Colonic mucosa (tissue), 4 donors: ENCODE data around the gene GSTT2B. TPM values are rescaled to one million over a fixed set of nuclear protein-coding genes. Genes with fewer than 3 reads are reported as not detected.
"Not testable (repeated sequence)": the region's sequence is repeated elsewhere in the genome, so short reads cannot be mapped to it uniquely, and the experiment has no call there.

Experiments
- DNase-seq: peaks from one replicate; pipeline ENCODE4 v3.0.0-alpha.2; 2020
- H3K27ac ChIP-seq: fragments of 200-600 bp; one replicate; pipeline ENCODE4 v1.8.0; 2021
- H3K27me3 ChIP-seq: fragments of 200-600 bp; one replicate; pipeline ENCODE4 v1.8.0; 2021
- H3K36me3 ChIP-seq: fragments of 200-600 bp; one replicate; pipeline ENCODE4 v1.8.0; 2021
- H3K4me1 ChIP-seq: fragments of 200-600 bp; one replicate; pipeline ENCODE4 v1.8.0; 2021; ENCODE audit warnings: mild to moderate bottlenecking
- H3K4me3 ChIP-seq: fragments of 200-600 bp; one replicate; pipeline ENCODE4 v1.8.0; 2021
- H3K9ac ChIP-seq, 2 donors: one replicate each; pipeline ENCODE4 v1.7.0; 2013; ENCODE audit warnings: control low read depth in 2 of 2, low read depth in 2 of 2, low read length in 2 of 2
- H3K9me3 ChIP-seq: fragments of 200-600 bp; one replicate; pipeline ENCODE4 v1.8.0; 2021
- intact Hi-C: fragments of 100-400 bp; cut with DNase I; formaldehyde crosslinking; loops from one replicate; pipeline ENCODE4 v1.14.1; 2022
- total RNA-seq, 2 donors: library from RNA; stranded (reverse); fragmentation: NEBNext Ultra II Directional in 1 of 2; extraction: Animal tissue kit (Norgen Biotek cat#: 25700) in 1 of 2; gene quantifications; one replicate each; pipeline ENCODE4 v1.2.1, GENCODE V29; 2021
- TF ChIP-seq, protein P1 (sequence below): fragments of 200-600 bp; IDR thresholded peaks from one replicate; pipeline ENCODE4 v1.8.0; 2022; ENCODE audit warnings: antibody characterized with exemption, mild to moderate bottlenecking
- donor health status: healthy.
- donor health status: DM: no; HTN: no; CAD: no.
- donor health status: DM: no; HTN: no; CAD: no.

The GSTT2B gene
- total RNA-seq, 2 donors from 2014 or later, result 2.7 to 3.4 TPM

DNA sequence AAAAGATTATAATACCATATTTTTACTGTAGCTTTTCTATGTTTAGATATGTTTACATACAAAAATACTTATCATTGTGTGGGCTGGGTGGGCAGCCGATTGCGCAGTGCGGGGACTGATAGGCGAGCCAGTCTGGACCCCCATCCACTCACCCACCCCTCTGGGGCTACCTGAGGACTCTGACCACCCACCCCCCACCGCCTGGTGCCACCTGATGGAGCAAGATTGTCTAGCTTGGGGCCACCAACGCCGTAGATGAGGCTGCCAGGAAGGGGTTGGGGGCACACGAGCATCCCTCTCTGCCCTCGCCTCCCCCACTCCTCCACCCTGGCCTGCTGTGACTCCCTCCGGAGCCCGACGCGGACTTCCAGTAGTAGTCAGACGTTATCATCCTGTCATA, 34.4 kb downstream of the GSTT2B start:
- no peaks in the 10 kb centered on the region for H3K4me1 ChIP-seq
- H3K36me3 ChIP-seq, result no peaks in the 10 kb centered on the region
- no peak overlapping the region for H3K4me3 ChIP-seq
- H3K27ac ChIP-seq, result no peak overlapping the region
- no peaks in the 10 kb centered on the region for H3K9me3 ChIP-seq
- no peaks in the 10 kb centered on the region for H3K27me3 ChIP-seq
- TF ChIP-seq, protein P1, sequence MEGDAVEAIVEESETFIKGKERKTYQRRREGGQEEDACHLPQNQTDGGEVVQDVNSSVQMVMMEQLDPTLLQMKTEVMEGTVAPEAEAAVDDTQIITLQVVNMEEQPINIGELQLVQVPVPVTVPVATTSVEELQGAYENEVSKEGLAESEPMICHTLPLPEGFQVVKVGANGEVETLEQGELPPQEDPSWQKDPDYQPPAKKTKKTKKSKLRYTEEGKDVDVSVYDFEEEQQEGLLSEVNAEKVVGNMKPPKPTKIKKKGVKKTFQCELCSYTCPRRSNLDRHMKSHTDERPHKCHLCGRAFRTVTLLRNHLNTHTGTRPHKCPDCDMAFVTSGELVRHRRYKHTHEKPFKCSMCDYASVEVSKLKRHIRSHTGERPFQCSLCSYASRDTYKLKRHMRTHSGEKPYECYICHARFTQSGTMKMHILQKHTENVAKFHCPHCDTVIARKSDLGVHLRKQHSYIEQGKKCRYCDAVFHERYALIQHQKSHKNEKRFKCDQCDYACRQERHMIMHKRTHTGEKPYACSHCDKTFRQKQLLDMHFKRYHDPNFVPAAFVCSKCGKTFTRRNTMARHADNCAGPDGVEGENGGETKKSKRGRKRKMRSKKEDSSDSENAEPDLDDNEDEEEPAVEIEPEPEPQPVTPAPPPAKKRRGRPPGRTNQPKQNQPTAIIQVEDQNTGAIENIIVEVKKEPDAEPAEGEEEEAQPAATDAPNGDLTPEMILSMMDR, result no peak
- no peak overlapping the region for H3K9ac ChIP-seq
- DNase-seq, result no peak
- intact Hi-C loops, result no loop called here

- no peaks in the 10 kb centered on the region for H3K9me3 ChIP-seq
- TF ChIP-seq, protein P1, result no peak
- H3K36me3 ChIP-seq, result no peaks in the 10 kb centered on the region
- no peaks in the 10 kb centered on the region for H3K4me1 ChIP-seq
- no peak for DNase-seq
- no peak overlapping the region for H3K27ac ChIP-seq
- no peaks in the 10 kb centered on the region for H3K27me3 ChIP-seq
- H3K4me3 ChIP-seq, result no peak overlapping the region
- no peak overlapping the region for H3K9ac ChIP-seq
- intact Hi-C loops, result no loop called here
Observed at GRCh38 chr22:23925020-23925606, 35.9 kb downstream of the GSTT2B start.

- DNase-seq, result no peak
- no peaks in the 10 kb centered on the region for H3K9me3 ChIP-seq
- no peaks in the 10 kb centered on the region for H3K27me3 ChIP-seq
- intact Hi-C loops, result no loop called here
- no peaks in the 10 kb centered on the region for H3K36me3 ChIP-seq
- no peak overlapping the region for H3K4me3 ChIP-seq
- no peaks in the 10 kb centered on the region for H3K4me1 ChIP-seq
- no peak overlapping the region for H3K27ac ChIP-seq
- TF ChIP-seq, protein P1, result no peak
- H3K9ac ChIP-seq, result no peak overlapping the region
Observed at GRCh38 chr22:23922921-23923320, 38.1 kb downstream of the GSTT2B start.

- H3K36me3 ChIP-seq, H3K9me3 ChIP-seq, H3K9ac ChIP-seq, H3K4me3 ChIP-seq, H3K27me3 ChIP-seq, DNase-seq, intact Hi-C loops, H3K4me1 ChIP-seq, H3K27ac ChIP-seq: not testable (repeated sequence)
Observed at GRCh38 chr22:23921586-23922201, 39.3 kb downstream of the GSTT2B start.

DNA sequence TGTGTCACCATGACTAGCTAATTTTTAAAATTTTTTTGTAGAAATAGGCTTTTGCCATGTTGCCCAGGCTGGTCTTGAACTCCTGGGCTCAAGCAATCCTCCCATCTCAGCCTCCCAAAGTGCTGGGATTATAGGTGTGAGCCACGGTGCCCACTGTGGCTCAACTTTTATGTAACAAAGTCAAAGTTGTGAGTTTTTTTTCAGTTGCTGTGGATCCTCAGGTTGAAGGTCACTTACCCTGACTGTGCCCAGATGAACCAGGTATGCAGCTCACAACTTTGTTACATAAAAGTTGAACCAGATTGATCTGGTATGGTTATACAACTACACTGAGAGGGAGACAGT, 40.8 kb downstream of the GSTT2B start:
- DNase-seq, H3K9ac ChIP-seq, H3K4me1 ChIP-seq, H3K27ac ChIP-seq, H3K4me3 ChIP-seq, H3K36me3 ChIP-seq, H3K27me3 ChIP-seq, intact Hi-C loops, H3K9me3 ChIP-seq: not testable (repeated sequence)

DNA sequence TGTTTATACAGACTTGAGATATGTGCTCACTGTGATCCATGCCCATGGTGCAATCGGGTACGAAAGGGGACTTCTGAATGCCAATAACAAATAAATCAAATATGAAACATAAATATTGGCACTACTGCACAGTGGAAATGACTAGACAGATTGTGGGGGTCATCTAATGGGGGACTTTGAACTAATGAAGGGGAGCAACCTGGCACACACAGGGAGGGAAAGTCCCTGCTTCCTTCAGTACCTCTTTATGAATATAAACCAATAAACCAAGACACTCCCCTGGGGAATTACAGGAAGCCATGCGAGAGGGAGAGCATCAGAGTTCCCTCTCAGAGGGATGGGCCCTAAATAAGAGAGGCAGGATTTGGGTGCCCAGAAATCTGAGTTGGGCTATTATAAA, 45.7 kb downstream of the GSTT2B start:
- no peaks in the 10 kb centered on the region for H3K27me3 ChIP-seq
- H3K4me3 ChIP-seq, result no peak overlapping the region
- H3K36me3 ChIP-seq, result no peaks in the 10 kb centered on the region
- TF ChIP-seq, protein P1, result no peak
- H3K4me1 ChIP-seq, result no peaks in the 10 kb centered on the region
- intact Hi-C loops, result no loop called here
- DNase-seq, result no peak
- peak overlapping the region in 1 of 2 donors; percentile 46 for H3K9ac ChIP-seq
- no peaks in the 10 kb centered on the region for H3K9me3 ChIP-seq
- H3K27ac ChIP-seq, result no peak overlapping the region
